ENCODE measurements around the gene LRRC37B. TPM values are rescaled to one million over a fixed set of nuclear protein-coding genes. Genes with fewer than 3 reads are reported as not detected.

The LRRC37B gene
- total RNA-seq, 1 donor from 2014 or later = 18.2 TPM

- H3K4me3 Mint-ChIP-seq (ENCODE audit: unreplicated experiment) = no peak overlapping the region
Observed at GRCh38 chr17:31997005-31997404, 10.2 kb upstream of the LRRC37B start.

DNA sequence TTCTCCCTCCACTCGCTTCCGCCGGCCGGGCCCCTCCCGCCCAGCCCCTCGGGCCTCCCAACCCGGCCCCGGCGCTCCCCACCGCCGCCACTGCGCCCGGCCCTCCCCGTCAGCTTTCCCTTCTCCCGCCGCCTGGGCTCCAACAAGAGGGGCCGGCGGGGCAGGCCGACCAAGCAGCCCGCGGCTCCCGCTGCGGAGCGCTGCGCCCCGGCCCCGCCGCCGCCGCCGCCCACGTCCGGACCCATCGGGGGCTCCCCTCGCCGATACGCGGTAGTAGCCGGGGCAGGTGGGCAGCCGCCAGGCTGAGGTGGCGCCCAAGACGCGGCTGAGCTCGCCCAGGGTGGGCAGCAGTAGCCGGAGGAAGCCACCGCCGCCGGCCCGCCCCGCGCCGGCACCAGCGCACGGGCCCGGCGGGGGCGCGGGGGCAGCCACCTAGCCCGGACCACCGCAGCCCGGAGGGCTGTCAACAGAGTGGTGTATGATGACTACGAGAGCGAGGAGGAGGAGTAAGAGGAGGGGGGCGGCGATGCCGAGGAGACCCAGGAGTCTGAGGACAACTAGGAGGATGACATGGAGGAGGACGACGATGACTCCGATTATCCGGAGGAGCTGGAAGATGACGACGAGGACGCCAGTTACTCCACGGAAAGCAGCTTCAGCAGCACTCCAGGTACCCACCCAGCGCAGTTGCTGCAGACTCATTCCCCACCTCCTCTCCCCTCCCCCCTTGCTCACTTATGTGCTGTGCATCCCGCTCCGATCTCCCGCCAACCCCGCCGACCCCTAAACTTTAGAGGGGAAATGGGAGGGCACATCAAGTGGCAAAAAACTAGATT lies 498 bp downstream of the LRRC37B start:
- H3K27me3 Mint-ChIP-seq (ENCODE audit: unreplicated experiment) = no peaks in the 10 kb centered on the region
- peak overlapping the region; percentile 94 for H3K4me3 Mint-ChIP-seq (ENCODE audit: unreplicated experiment)
- H3K9me3 Mint-ChIP-seq (ENCODE audit: unreplicated experiment) = no peaks in the 10 kb centered on the region
- peak; percentile 32 for DNase-seq (ENCODE audit: low spot score)
- peak overlapping the region; percentile 77 for H3K27ac Mint-ChIP-seq (ENCODE audit: unreplicated experiment)
- H3K36me3 Mint-ChIP-seq (ENCODE audit: low read depth, unreplicated experiment) = no peaks in the 10 kb centered on the region
- peaks cover 3% of the 10 kb centered on the region for H3K4me1 Mint-ChIP-seq (ENCODE audit: unreplicated experiment)
- TF ChIP-seq, protein P1, sequence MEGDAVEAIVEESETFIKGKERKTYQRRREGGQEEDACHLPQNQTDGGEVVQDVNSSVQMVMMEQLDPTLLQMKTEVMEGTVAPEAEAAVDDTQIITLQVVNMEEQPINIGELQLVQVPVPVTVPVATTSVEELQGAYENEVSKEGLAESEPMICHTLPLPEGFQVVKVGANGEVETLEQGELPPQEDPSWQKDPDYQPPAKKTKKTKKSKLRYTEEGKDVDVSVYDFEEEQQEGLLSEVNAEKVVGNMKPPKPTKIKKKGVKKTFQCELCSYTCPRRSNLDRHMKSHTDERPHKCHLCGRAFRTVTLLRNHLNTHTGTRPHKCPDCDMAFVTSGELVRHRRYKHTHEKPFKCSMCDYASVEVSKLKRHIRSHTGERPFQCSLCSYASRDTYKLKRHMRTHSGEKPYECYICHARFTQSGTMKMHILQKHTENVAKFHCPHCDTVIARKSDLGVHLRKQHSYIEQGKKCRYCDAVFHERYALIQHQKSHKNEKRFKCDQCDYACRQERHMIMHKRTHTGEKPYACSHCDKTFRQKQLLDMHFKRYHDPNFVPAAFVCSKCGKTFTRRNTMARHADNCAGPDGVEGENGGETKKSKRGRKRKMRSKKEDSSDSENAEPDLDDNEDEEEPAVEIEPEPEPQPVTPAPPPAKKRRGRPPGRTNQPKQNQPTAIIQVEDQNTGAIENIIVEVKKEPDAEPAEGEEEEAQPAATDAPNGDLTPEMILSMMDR (IDR thresholded peaks at IDR 0.05; ENCODE audit: unreplicated experiment) = no peak

More at GRCh38 chr17:31997005-31997404, 10.2 kb upstream of the LRRC37B start:
- Mint-ChIP-seq H3K9me3 (ENCODE audit: unreplicated experiment) (no peaks in the 10 kb centered on the region), H3K36me3 (ENCODE audit: low read depth, unreplicated experiment) (peaks cover 4% of the 10 kb centered on the region), H3K4me1 (ENCODE audit: unreplicated experiment) (no peaks in the 10 kb centered on the region), H3K27me3 (ENCODE audit: unreplicated experiment) (no peaks in the 10 kb centered on the region), H3K27ac (ENCODE audit: unreplicated experiment) (no peak overlapping the region)
- TF ChIP-seq, protein P1 (IDR thresholded peaks at IDR 0.05; ENCODE audit: unreplicated experiment) = no peak
- DNase-seq (ENCODE audit: low spot score) = no peak

- Mint-ChIP-seq H3K4me3 (ENCODE audit: unreplicated experiment) (peak overlapping the region; percentile 94), H3K27ac (ENCODE audit: unreplicated experiment) (no peak overlapping the region), H3K9me3 (ENCODE audit: unreplicated experiment) (no peaks in the 10 kb centered on the region), H3K4me1 (ENCODE audit: unreplicated experiment) (peaks cover 6% of the 10 kb centered on the region), H3K27me3 (ENCODE audit: unreplicated experiment) (no peaks in the 10 kb centered on the region), H3K36me3 (ENCODE audit: low read depth, unreplicated experiment) (no peaks in the 10 kb centered on the region)
- DNase-seq (ENCODE audit: low spot score) = no peak
- TF ChIP-seq, protein P1 (IDR thresholded peaks at IDR 0.05; ENCODE audit: unreplicated experiment) = no peak
Observed at GRCh38 chr17:32009262-32009542, 2.0 kb downstream of the LRRC37B start.

DNA sequence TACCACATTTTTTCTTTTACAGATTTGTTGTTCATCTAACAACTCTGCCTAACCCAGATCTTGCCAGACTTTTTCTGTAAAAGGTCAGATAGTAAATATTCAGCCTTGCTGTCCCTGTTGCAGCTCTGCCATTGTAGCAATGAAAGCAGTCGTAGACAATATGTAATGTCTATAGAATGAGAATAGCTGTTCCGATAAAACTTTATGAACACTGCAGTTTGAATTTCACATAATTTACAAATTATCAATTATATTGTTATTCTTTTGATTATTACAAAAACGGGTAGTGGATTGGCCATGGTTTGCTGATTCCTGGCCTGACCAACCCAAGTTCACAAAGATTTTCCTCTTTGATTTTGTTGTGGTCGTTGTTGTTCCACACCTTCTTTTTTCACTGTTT lies 2.9 kb downstream of the LRRC37B start:
- Mint-ChIP-seq H3K4me3 (ENCODE audit: unreplicated experiment) (no peak overlapping the region), H3K4me1 (ENCODE audit: unreplicated experiment) (peaks cover 6% of the 10 kb centered on the region), H3K9me3 (ENCODE audit: unreplicated experiment) (no peaks in the 10 kb centered on the region), H3K27ac (ENCODE audit: unreplicated experiment) (no peak overlapping the region), H3K27me3 (ENCODE audit: unreplicated experiment) (no peaks in the 10 kb centered on the region), H3K36me3 (ENCODE audit: low read depth, unreplicated experiment) (no peaks in the 10 kb centered on the region)
- TF ChIP-seq, protein P1 (IDR thresholded peaks at IDR 0.05; ENCODE audit: unreplicated experiment) = no peak
- DNase-seq (ENCODE audit: low spot score) = no peak

DNA sequence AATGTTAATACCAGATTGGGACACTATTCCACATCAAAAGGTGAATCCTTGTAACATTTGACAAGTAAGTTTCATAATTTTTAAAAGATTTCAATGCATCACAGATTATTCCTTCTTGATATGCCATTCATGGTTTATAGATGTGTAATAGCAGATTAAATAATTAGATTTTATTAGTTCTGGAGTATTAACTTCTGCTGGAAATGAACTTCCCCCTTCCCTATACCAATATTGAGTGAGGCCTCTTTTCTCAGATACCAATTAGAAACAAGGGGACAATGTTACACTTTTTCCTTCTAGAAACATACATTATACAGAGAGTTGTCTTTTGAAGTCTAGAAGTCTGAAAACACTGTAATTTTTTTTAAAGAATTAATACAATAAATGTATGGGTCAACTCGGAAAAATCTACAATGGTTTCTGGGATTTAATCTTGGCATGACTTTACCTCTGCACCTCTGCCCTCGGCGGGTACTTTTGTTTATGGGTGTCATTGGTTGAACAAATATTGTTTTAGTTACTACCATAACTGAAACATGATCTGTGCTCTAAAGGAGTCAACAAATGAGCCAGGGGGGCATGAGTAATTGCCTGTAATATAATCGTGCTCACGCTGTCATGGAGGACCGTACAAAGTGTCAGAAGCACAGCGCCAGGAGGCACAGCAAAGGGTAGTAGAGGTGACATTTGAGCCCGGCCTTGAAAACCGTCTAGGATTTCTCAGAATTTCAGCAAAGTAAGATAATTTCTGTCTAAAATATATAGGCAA lies 8.2 kb downstream of the LRRC37B start:
- Mint-ChIP-seq H3K9me3 (ENCODE audit: unreplicated experiment) (no peaks in the 10 kb centered on the region), H3K4me1 (ENCODE audit: unreplicated experiment) (peaks cover 3% of the 10 kb centered on the region)

More for the DNA sequence above, 8.2 kb downstream of the LRRC37B start:
- Mint-ChIP-seq H3K4me3 (ENCODE audit: unreplicated experiment) (no peak overlapping the region), H3K27ac (ENCODE audit: unreplicated experiment) (no peak overlapping the region), H3K27me3 (ENCODE audit: unreplicated experiment) (no peaks in the 10 kb centered on the region), H3K36me3 (ENCODE audit: low read depth, unreplicated experiment) (peaks cover 4% of the 10 kb centered on the region)
- no peak for DNase-seq (ENCODE audit: low spot score)
- TF ChIP-seq, protein P1 (IDR thresholded peaks at IDR 0.05; ENCODE audit: unreplicated experiment) = no peak

Data from endothelial cell (in vitro differentiated cells).